ENCODE data around the gene BCL7A. TPM values are rescaled to one million over a fixed set of nuclear protein-coding genes. Genes with fewer than 3 reads are reported as not detected.

The BCL7A gene
- total and polyA plus RNA-seq, 10 of the 15 experiments (the other 5 are each of a cell fraction or from before 2014, with no cell fraction given), result 0.37 to 17.2 (median 11.7) TPM

DNA sequence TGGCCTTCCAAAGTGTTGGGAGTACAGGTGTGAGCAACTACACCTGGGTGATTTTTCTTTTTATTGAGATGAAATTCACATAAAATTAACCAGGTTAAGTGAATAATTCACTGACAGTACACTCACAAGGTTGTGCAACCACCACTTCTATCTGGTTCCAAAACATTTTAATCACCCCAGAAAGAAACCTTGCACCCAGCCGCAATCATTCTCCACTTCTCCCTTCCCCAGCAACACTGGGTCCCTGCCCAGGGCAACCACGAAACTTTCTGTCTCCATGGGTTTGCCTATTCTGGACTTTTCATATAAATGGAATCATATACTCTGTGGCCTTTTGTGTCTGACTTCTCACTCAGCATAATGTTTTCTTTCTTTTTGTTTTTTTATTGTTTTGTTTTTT lies 30.6 kb downstream of the BCL7A start:
- Histone ChIP-seq H3K27ac (ENCODE audit: control insufficient read depth, insufficient read depth) (no peak overlapping the region), H3K9ac (ENCODE audit: control insufficient read depth, insufficient read depth, low read length) (no peak overlapping the region), H3K36me3 (ENCODE audit: control insufficient read depth in 2 of 2, insufficient read depth in 2 of 2, low read length in 1 of 2) (no peaks in the 10 kb centered on the region; a peak in 1 of 4 replicates), H3K79me2 (ENCODE audit: control insufficient read depth, insufficient read depth, low read length) (no peaks in the 10 kb centered on the region), H3K4me2 (ENCODE audit: control insufficient read depth, insufficient read depth) (no peak overlapping the region), H4K20me1 (ENCODE audit: control insufficient read depth, insufficient read depth) (no peaks in the 10 kb centered on the region), H3K4me3 (no peak overlapping the region), H3K27me3 (replicated peaks in 1 of 2; ENCODE audit: control insufficient read depth in 2 of 2, insufficient read depth in 2 of 2, low read length in 1 of 2) (no peaks in the 10 kb centered on the region), H2AFZ (ENCODE audit: control insufficient read depth, low read depth, low read length) (no peak overlapping the region), H3K4me1 (ENCODE audit: control insufficient read depth, insufficient read depth, low read length) (no peaks in the 10 kb centered on the region), H3K9me3 (replicated peaks; ENCODE audit: control insufficient read depth, insufficient read depth, low read length) (no peaks in the 10 kb centered on the region)
- TF ChIP-seq, protein P1, sequence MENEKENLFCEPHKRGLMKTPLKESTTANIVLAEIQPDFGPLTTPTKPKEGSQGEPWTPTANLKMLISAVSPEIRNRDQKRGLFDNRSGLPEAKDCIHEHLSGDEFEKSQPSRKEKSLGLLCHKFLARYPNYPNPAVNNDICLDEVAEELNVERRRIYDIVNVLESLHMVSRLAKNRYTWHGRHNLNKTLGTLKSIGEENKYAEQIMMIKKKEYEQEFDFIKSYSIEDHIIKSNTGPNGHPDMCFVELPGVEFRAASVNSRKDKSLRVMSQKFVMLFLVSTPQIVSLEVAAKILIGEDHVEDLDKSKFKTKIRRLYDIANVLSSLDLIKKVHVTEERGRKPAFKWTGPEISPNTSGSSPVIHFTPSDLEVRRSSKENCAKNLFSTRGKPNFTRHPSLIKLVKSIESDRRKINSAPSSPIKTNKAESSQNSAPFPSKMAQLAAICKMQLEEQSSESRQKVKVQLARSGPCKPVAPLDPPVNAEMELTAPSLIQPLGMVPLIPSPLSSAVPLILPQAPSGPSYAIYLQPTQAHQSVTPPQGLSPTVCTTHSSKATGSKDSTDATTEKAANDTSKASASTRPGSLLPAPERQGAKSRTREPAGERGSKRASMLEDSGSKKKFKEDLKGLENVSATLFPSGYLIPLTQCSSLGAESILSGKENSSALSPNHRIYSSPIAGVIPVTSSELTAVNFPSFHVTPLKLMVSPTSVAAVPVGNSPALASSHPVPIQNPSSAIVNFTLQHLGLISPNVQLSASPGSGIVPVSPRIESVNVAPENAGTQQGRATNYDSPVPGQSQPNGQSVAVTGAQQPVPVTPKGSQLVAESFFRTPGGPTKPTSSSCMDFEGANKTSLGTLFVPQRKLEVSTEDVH (IDR thresholded peaks at IDR 0.05; ENCODE audit: low read depth, partially characterized antibody), result no peak
- TF ChIP-seq, protein P2, sequence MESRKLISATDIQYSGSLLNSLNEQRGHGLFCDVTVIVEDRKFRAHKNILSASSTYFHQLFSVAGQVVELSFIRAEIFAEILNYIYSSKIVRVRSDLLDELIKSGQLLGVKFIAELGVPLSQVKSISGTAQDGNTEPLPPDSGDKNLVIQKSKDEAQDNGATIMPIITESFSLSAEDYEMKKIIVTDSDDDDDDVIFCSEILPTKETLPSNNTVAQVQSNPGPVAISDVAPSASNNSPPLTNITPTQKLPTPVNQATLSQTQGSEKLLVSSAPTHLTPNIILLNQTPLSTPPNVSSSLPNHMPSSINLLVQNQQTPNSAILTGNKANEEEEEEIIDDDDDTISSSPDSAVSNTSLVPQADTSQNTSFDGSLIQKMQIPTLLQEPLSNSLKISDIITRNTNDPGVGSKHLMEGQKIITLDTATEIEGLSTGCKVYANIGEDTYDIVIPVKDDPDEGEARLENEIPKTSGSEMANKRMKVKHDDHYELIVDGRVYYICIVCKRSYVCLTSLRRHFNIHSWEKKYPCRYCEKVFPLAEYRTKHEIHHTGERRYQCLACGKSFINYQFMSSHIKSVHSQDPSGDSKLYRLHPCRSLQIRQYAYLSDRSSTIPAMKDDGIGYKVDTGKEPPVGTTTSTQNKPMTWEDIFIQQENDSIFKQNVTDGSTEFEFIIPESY (IDR thresholded peaks at IDR 0.05), result no peak
- TF ChIP-seq, protein P3, sequence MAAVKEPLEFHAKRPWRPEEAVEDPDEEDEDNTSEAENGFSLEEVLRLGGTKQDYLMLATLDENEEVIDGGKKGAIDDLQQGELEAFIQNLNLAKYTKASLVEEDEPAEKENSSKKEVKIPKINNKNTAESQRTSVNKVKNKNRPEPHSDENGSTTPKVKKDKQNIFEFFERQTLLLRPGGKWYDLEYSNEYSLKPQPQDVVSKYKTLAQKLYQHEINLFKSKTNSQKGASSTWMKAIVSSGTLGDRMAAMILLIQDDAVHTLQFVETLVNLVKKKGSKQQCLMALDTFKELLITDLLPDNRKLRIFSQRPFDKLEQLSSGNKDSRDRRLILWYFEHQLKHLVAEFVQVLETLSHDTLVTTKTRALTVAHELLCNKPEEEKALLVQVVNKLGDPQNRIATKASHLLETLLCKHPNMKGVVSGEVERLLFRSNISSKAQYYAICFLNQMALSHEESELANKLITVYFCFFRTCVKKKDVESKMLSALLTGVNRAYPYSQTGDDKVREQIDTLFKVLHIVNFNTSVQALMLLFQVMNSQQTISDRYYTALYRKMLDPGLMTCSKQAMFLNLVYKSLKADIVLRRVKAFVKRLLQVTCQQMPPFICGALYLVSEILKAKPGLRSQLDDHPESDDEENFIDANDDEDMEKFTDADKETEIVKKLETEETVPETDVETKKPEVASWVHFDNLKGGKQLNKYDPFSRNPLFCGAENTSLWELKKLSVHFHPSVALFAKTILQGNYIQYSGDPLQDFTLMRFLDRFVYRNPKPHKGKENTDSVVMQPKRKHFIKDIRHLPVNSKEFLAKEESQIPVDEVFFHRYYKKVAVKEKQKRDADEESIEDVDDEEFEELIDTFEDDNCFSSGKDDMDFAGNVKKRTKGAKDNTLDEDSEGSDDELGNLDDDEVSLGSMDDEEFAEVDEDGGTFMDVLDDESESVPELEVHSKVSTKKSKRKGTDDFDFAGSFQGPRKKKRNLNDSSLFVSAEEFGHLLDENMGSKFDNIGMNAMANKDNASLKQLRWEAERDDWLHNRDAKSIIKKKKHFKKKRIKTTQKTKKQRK (IDR thresholded peaks at IDR 0.05; ENCODE audit: low read depth, low read length), result no peak
- TF ChIP-seq FOS (IDR thresholded peaks at IDR 0.05; ENCODE audit: borderline replicate concordance, extremely low read depth, insufficient read length), result no peak
- BruUV-seq (replicated peaks), result no TSS peak
- 67% methylated on average over 2 of the region's 2 CpGs for WGBS (ENCODE audit: insufficient coverage, insufficient replicate concordance, low lambda C conversion rate, missing lambda C conversion rate)
- SMC1A ChIA-PET (ENCODE audit: uncharacterized antibody, unreplicated experiment), result interaction anchor here (1.7 kb wide), 1 partner anchor 71 kb away, joined by 8 read pairs; no protein-coding TSS in a partner anchor
- DNase-seq (ENCODE audit: low read depth, low spot score) (no peak), ATAC-seq (no peak), FAIRE-seq (no peak)
- CTCF ChIA-PET, result interaction anchor here (2.5 kb wide), 1 partner anchor 71 kb away, joined by 21 read pairs; no protein-coding TSS in a partner anchor
- intact Hi-C loops (cut with micrococcal nuclease; ENCODE audit: unreplicated experiment), result no loop called here
- in situ Hi-C loops (cut with MboI), result no loop called here
- POLR2A ChIA-PET, result no interaction called here
- RAD21 ChIA-PET (ENCODE audit: unreplicated experiment), result interaction anchor here (0.8 kb wide), 1 partner anchor 134 kb away, joined by 4 read pairs; the partner anchor contains the start of gene CFAP251

Measured in GM12878 (cell line).